ENCODE measurements around the gene SLC26A6.

Gene SLC26A6

GRCh38 chr3:48587686-48588085, 47.6 kb downstream of the SLC26A6 start:
- CTCF ChIA-PET: no interaction called here
- POLR2A ChIA-PET: no interaction called here
- TF ChIP-seq CTCF (IDR thresholded peaks at IDR 0.05; ENCODE audit: control extremely low read depth, extremely low read depth, low read depth, missing control alignments): no peak
- no peak for DNase-seq (ENCODE audit: extremely low spot score)

- ChIA-PET CTCF (no interaction called here), POLR2A (no interaction called here)
- no peak for DNase-seq (ENCODE audit: extremely low spot score)
- TF ChIP-seq CTCF (IDR thresholded peaks at IDR 0.05; ENCODE audit: control extremely low read depth, extremely low read depth, low read depth, missing control alignments): no peak
Measured at GRCh38 chr3:48585411-48585810, 49.9 kb downstream of the SLC26A6 start.

GRCh38 chr3:48584836-48585235, 50.4 kb downstream of the SLC26A6 start:
- CTCF ChIA-PET: no interaction called here
- DNase-seq (ENCODE audit: extremely low spot score): no peak
- POLR2A ChIA-PET: no interaction called here
- TF ChIP-seq CTCF (IDR thresholded peaks at IDR 0.05; ENCODE audit: control extremely low read depth, extremely low read depth, low read depth, missing control alignments): no peak

GRCh38 chr3:48581621-48582481, 53.4 kb downstream of the SLC26A6 start:
- no peak for DNase-seq (ENCODE audit: extremely low spot score)
- ChIA-PET CTCF (no interaction called here), POLR2A (interaction anchor here (0.6 kb wide), 1 partner anchor 23 kb away, joined by 7 read pairs; no protein-coding TSS in a partner anchor)
- no peak for TF ChIP-seq CTCF (IDR thresholded peaks at IDR 0.05; ENCODE audit: control extremely low read depth, extremely low read depth, low read depth, missing control alignments)

- ChIA-PET CTCF (interaction anchor here (1.4 kb wide), 1 partner anchor 18 kb away, joined by 6 read pairs; no protein-coding TSS in a partner anchor), POLR2A (no interaction called here)
- TF ChIP-seq CTCF (IDR thresholded peaks at IDR 0.05; ENCODE audit: control extremely low read depth, extremely low read depth, low read depth, missing control alignments): no peak
- no peak for DNase-seq (ENCODE audit: extremely low spot score)
Measured at GRCh38 chr3:48576647-48577046, 58.6 kb downstream of the SLC26A6 start.
